ENCODE measurements around the gene MTCL1.

Gene MTCL1

GRCh38 chr18:8685141-8685913, 20.0 kb upstream of the MTCL1 start:
- H3K9me3 Mint-ChIP-seq = no peaks in the 10 kb centered on the region
- H3K4me3 Mint-ChIP-seq = no peak overlapping the region
- H3K4me1 Mint-ChIP-seq = peaks cover 7% of the 10 kb centered on the region
- H3K36me3 Mint-ChIP-seq (ENCODE audit: low read depth) = no peaks in the 10 kb centered on the region
- H3K27ac Mint-ChIP-seq = no peak overlapping the region
- no peak for TF ChIP-seq CTCF (IDR thresholded peaks at IDR 0.05; ENCODE audit: unreplicated experiment in 3 of 3)
- peaks cover 12% of the 10 kb centered on the region for H3K27me3 Mint-ChIP-seq (ENCODE audit: low read depth)

GRCh38 chr18:8685914-8686216, 19.5 kb upstream of the MTCL1 start:
- peaks cover 7% of the 10 kb centered on the region for H3K4me1 Mint-ChIP-seq
- no peak for TF ChIP-seq CTCF (IDR thresholded peaks at IDR 0.05; ENCODE audit: unreplicated experiment in 3 of 3)
- H3K27ac Mint-ChIP-seq = no peak overlapping the region
- H3K36me3 Mint-ChIP-seq (ENCODE audit: low read depth) = no peaks in the 10 kb centered on the region
- no peaks in the 10 kb centered on the region for H3K9me3 Mint-ChIP-seq
- peaks cover 12% of the 10 kb centered on the region for H3K27me3 Mint-ChIP-seq (ENCODE audit: low read depth)
- no peak overlapping the region for H3K4me3 Mint-ChIP-seq

- Mint-ChIP-seq H3K27ac (no peak overlapping the region), H3K36me3 (ENCODE audit: low read depth) (no peaks in the 10 kb centered on the region), H3K4me1 (peaks cover 7% of the 10 kb centered on the region), H3K4me3 (no peak overlapping the region), H3K27me3 (ENCODE audit: low read depth) (peaks cover 12% of the 10 kb centered on the region), H3K9me3 (no peaks in the 10 kb centered on the region)
- TF ChIP-seq CTCF (IDR thresholded peaks at IDR 0.05; ENCODE audit: unreplicated experiment in 3 of 3) = no peak
Observed at GRCh38 chr18:8686611-8687010, 18.7 kb upstream of the MTCL1 start.

GRCh38 chr18:8688216-8688800, 17.0 kb upstream of the MTCL1 start:
- no peak for TF ChIP-seq CTCF (IDR thresholded peaks at IDR 0.05; ENCODE audit: unreplicated experiment in 3 of 3)
- Mint-ChIP-seq H3K9me3 (no peaks in the 10 kb centered on the region), H3K27me3 (ENCODE audit: low read depth) (peaks cover 5% of the 10 kb centered on the region), H3K36me3 (ENCODE audit: low read depth) (no peaks in the 10 kb centered on the region), H3K27ac (no peak overlapping the region), H3K4me3 (no peak overlapping the region), H3K4me1 (peaks cover 7% of the 10 kb centered on the region)

GRCh38 chr18:8688816-8689215, 16.5 kb upstream of the MTCL1 start:
- no peak for TF ChIP-seq CTCF (IDR thresholded peaks at IDR 0.05; ENCODE audit: unreplicated experiment in 3 of 3)
- no peak overlapping the region for H3K27ac Mint-ChIP-seq
- H3K4me1 Mint-ChIP-seq = peaks cover 7% of the 10 kb centered on the region
- H3K27me3 Mint-ChIP-seq (ENCODE audit: low read depth) = peaks cover 5% of the 10 kb centered on the region
- no peaks in the 10 kb centered on the region for H3K36me3 Mint-ChIP-seq (ENCODE audit: low read depth)
- H3K9me3 Mint-ChIP-seq = no peaks in the 10 kb centered on the region
- no peak overlapping the region for H3K4me3 Mint-ChIP-seq

GRCh38 chr18:8689517-8689916, 15.8 kb upstream of the MTCL1 start:
- Mint-ChIP-seq H3K4me1 (peaks cover 7% of the 10 kb centered on the region), H3K9me3 (no peaks in the 10 kb centered on the region), H3K27me3 (ENCODE audit: low read depth) (peaks cover 5% of the 10 kb centered on the region), H3K4me3 (no peak overlapping the region), H3K36me3 (ENCODE audit: low read depth) (no peaks in the 10 kb centered on the region), H3K27ac (no peak overlapping the region)
- no peak for TF ChIP-seq CTCF (IDR thresholded peaks at IDR 0.05; ENCODE audit: unreplicated experiment in 3 of 3)
